SH-SY5Y (cell line): ENCODE measurements around the gene POLR2A.

Source experiments
- GATA2 ChIP-seq: IDR thresholded peaks from 2 replicates; pipeline ENCODE4 v1.6.1; 2011; ENCODE audit warnings: mild to moderate bottlenecking, low read depth, low read length
- GATA3 ChIP-seq: IDR thresholded peaks from 2 replicates; pipeline ENCODE4 v1.6.1; 2011; ENCODE audit warnings: low read depth, mild to moderate bottlenecking, low read length, moderate library complexity

POLR2A gene

DNA sequence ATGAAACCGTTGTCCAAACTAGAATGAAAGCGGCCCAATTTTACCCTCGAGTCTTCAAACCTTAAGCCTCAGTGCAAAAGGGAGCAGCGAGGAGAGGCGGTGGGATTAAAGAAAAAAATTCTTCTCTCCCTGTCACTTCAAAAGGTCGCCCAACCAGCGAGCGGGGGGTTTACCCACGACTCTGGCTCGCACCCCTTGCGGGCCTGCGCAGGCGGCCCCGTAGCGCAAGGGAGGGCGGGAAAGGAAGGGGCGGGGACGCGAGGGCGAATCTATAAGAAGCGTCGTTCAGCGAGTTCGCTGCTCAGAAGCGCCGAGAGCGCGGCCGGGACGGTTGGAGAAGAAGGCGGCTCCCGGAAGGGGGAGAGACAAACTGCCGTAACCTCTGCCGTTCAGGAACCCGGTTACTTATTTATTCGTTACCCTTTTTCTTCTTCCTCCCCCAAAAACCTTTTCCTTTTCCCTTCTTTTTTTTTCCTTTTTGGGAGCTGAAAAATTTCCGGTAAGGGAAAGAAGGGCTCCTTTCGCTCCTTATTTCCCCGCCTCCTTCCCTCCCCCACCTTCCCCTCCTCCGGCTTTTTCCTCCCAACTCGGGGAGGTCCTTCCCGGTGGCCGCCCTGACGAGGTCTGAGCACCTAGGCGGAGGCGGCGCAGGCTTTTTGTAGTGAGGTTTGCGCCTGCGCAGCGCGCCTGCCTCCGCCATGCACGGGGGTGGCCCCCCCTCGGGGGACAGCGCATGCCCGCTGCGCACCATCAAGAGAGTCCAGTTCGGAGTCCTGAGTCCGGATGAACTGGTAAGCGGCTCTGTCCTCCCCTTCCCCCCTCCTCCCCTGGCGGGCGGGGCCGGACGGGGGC, at the start of gene POLR2A:
POLR2A (plus strand) TSS at position 300 of the 852 bp plus-strand sequence.
- TF ChIP-seq GATA2 (no peak), GATA3 (no peak)

DNA sequence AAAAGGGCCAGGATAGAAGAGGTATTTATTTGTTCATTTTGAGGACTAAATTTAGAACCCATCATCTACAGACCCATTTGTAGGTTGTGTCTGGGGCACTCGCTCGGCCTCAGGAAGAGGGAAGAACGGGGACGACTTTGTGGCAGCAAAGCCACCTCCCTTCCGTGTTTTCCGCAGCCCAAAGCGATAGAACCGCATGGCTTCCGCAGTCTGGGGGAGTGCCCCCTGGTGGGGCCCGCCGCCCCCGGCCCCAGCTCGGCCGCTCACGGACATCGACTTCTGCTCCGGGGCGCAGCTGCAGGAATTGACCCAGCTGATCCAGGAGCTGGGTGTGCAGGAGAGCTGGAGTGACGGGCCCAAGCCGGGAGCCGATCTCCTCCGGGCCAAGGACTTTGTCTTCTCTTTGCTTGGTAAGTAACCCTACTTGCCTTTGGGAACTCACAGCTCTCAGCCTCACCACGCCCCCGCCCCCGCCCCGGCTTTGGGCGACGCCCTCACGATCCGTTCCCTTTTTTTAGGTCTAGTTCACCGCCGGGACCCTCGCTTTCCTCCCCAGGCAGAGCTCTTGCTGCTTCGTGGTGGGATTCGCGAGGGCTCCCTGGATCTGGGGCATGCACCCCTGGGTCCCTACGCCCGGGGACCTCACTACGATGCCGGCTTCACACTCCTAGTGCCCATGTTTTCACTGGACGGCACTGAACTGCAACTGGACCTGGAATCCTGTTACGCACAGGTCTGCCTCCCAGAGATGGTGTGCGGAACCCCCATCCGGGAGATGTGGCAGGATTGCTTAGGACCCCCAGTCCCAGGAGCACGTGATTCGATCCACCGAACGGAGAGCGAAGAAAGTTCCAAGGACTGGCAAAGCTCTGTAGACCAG, 48.2 kb upstream of the POLR2A start:
- no peak for TF ChIP-seq GATA3
- TF ChIP-seq GATA2: no peak

DNA sequence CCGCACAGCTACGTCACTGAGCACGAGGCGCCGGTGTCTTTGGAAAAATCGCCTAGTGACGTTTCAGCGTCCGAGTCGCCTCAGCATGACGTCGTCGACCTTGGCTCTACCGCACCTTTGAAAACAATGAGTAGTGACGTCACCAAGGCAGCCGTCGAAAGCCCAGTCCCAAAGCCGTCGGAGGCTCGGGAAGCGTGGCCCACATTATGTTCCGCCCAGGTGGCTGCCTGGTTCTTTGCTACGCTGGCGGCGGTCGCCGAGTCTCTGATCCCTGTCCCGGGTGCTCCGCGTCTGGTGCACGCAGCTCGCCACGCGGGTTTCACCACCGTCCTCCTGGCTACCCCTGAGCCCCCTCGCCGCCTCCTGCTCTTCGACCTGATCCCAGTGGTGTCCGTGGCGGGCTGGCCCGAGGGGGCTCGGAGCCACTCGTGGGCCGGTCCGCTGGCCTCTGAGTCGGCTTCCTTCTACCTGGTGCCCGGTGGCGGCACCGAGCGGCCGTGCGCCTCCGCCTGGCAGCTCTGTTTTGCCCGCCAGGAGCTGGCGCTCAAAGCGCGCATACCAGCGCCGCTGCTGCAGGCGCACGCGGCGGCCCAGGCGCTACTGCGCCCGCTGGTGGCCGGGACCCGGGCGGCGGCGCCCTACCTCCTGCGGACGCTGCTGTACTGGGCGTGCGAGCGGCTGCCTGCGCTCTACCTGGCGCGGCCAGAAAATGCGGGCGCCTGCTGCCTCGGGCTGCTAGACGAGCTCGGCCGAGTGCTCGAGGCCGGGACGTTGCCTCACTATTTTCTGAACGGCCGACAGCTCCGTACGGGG, 47.4 kb upstream of the POLR2A start:
- TF ChIP-seq GATA2 (no peak), GATA3 (no peak)

DNA sequence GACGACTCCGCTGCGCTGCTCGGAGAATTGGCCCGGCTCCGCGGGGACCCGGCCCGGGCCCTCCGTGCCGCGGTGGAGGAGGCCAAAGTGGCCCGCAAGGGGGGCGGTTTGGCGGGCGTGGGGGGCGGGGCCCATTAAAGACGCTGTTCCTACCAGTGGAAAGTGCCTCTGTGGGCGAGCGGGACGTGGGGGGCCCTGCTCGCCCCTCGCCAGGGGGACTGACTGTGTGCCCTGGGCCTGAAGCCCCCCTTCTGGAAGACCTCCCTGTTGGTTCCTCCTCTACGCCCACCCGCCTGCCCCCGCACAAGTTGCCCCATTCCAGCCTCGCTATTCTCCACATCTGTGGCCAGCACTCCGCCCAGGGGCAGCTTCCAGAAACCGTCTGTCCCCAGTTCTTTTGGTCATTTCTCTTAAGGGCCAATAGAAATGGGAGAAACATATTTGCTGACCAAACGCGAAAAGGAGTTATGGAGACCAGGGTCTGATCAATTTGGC, 46.8 kb upstream of the POLR2A start:
- TF ChIP-seq GATA3 (no peak), GATA2 (no peak)

DNA sequence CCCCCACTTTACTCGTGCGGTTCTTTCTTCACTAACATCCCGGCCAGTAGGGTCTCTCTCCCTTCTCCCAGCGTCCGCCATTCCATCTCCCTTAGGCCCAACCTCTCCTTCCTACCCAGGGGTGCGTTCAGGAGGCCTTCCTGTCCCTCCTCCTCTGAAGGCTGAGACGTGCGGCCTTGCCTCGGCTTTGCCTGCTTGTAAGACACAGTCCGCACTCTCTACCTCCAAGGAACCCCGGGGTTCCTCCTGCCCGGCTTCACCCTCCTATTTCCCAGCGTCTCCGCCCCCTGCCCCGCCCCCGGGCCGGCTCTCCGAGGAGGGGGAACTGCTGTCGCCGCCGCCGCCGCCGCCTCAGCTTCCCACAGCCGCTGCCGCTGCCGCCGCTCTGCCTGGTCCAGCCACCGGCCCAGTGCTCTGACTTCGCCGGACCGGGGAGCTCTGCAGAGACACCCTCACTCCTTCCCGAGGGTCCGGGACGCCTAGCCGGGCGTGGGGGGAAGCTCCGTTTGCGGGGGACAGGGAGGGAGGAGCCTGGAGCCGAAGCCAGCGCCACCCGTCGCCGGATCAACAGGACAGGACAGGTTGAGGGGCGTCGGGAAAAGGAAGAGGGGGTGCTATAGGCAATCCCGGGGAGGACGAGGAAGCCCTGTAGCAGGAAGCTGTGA, 46.1 kb upstream of the POLR2A start:
- no peak for TF ChIP-seq GATA3
- TF ChIP-seq GATA2: no peak

DNA sequence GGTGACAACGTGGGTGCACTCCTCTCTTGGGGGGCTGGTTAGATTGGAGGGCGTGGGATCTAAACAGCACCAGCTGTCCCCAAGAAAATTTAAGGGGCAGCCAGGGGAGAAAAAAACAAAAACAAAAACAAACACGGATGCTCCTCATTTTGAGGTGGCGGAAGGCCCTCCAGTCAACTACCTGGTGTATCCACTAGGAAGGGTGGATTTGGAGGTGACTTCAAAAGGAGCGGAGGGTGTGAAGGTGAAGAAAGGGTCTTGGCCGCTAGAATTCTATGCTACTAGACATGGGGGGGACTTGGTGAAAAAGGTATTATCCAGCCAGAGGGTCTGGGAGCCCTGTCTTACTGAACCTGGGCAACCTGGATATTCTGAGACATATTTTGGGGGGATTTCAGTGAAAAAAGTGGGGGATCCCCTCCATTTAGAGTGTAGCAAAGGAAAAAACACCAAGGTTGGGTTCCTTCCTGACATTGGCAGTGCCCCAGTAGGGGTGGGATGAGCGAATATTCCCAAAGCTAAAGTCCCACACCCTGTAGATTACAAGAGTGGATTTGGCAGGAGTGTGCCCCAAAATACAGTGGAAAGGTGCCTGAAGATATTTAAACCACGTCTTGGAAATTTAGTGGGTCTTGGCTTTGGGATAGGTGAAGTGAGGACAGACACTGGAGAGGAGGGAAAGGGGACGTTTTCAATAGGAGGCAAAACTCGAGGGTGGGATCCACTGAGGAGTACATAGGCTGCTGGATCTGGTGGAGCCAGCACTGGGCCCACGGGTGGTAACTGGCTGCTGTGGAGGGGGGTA, 45.3 kb upstream of the POLR2A start:
- TF ChIP-seq GATA2: no peak
- TF ChIP-seq GATA3: no peak

DNA sequence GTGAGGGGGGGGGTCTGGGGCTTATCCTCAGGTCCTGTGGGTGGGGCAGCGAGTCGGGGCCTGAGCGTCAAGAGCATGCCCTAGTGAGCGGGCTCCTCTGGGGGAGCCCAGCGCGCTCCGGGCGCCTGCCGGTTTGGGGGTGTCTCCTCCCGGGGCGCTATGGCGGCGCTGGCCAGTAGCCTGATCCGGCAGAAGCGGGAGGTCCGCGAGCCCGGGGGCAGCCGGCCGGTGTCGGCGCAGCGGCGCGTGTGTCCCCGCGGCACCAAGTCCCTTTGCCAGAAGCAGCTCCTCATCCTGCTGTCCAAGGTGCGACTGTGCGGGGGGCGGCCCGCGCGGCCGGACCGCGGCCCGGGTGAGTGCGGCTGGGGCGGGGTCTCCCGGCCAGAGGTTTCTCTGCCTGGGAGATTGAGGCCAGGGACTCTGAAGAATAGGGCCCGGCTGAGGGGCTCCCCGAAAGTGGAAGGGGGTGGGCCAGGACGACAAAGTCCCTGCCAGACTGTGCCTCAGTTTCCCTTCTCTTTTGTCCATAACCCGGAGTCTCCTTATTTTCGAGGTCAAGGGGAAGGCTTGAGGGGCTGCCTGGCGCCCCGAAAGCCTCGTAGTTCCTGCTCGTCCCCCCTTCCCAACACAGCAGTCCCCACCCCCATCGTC, 44.6 kb upstream of the POLR2A start, which contains the start of gene FGF11:
FGF11 (plus strand) TSS at position 51 of the 651 bp plus-strand sequence; CDS start at position 160, 109 bp downstream.
- TF ChIP-seq GATA2: no peak
- no peak for TF ChIP-seq GATA3

DNA sequence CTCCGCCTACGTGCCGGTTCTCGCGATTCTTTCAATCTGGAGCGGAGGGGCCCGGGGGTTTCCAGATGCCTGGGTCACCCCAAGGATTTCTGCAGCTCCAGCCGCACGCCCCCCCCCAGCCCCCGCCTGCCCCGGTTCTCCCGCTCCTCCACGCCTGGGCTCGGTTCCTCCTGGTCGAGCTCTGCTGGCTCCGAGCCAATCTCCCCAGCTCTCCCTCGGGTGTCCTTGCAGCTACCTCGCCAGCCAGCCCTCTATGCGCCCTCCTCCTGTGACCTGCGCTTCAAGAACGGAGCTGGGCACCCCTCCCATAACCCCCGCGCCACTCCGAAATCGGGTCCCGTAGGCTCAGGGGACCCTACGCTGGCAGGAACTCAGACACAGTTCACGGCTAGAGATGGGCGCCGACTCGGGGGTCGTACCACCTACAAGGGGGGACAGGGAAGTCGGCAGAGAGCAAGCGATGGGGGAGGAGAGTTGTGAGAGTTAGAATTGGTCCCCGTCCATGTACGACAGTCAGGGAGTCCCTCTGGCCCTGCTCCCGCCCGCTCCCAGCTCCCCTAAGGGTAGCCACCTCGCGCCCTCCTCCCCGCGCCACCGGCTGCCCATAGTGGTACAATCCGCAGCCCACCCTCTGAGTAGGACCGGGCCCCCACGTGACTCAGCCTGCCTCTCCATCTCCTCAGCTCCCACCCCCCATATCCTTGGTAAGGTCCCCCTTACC, 43.9 kb upstream of the POLR2A start:
- TF ChIP-seq GATA2: no peak
- TF ChIP-seq GATA3: no peak

DNA sequence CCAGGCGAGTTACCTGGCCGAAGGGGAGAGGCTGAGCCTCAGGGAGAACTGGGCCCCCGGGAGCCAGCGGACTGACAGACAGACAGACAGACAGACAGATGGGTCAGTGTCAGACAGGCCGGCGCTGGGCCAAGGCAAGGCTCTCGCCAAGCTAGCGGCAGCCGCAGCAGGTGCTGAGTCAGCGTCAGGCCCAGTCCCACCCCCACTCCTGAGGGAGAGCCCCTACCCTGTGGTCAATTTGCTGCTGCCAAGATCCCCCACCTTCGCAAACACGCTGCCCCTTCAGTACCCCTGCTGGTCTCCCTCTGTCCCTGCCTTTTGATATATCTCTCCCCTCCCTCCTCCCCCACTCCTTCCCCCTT, 43.4 kb upstream of the POLR2A start:
- TF ChIP-seq GATA2 (no peak), GATA3 (no peak)

DNA sequence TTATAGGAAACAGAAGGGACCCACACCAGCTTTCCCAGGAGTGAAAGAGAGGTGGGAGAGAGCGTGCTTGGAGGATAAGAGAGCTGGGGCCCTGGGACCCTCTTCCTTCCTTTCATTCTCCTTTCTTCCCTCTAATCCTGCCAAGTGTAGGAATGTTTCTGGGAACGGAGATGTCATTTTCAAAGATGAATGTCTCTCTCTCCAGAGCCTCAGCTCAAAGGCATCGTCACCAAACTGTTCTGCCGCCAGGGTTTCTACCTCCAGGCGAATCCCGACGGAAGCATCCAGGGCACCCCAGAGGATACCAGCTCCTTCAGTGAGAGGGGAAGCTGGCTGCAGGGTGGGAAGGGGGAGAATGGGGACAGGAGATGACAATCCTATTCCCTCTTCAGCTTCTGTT, 42.9 kb upstream of the POLR2A start:
- TF ChIP-seq GATA2 (no peak), GATA3 (no peak)

DNA sequence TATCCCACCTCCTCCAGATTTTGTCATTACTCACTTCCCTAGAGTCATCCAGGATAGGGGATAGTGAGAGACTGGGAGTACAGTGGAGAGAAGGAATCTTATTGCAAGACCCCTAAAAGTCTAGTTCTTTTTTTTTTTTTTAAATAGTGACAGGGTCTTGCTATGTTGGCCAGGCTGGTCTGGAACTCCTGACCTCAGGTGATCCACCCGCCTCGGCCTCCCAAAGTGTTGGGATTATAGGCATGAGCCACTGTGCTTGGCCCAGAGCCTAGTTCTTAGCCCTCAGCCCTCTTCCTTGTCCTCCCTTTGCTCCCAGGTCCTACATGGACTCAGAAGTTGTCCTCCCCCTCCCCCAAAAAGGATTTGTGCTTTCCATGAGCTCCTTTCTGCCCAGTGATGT, 42.0 kb upstream of the POLR2A start:
- TF ChIP-seq GATA3 (no peak), GATA2 (no peak)
